HG03175 (cell line): ENCODE data around the gene TSPAN3.

Source experiments
- ATAC-seq: cut with Tn5 transposase; IDR thresholded peaks from one replicate; pipeline ENCODE4 v1.9.1; 2021; ENCODE audit warnings: mild to moderate bottlenecking, moderate library complexity; ENCODE audit not compliant: unreplicated experiment

The TSPAN3 gene

GRCh38 chr15:76991741-76992645, 78.9 kb downstream of the TSPAN3 start:
- ATAC-seq = no peak
